Nephron progenitor cell (in vitro differentiated cells): ENCODE measurements around the gene TBL1XR1.
A peak's percentile ranks its signal among the peaks of the same experiment; 100 is the strongest.
"Not testable (repeated sequence)": the region's sequence is repeated elsewhere in the genome, so short reads cannot be mapped to it uniquely, and the experiment has no call there.

Experiments
- DNase-seq: peaks from one replicate; pipeline ENCODE4 v3.0.0; 2021
- H3K27ac Mint-ChIP-seq: 2 replicates; pipeline ENCODE4 v1.8.0; 2021; ENCODE audit warnings: mild to moderate bottlenecking, moderate library complexity, mixed read lengths
- H3K27me3 Mint-ChIP-seq: 2 replicates; pipeline ENCODE4 v1.8.0; 2021; ENCODE audit warnings: mild to moderate bottlenecking, low read depth, mixed read lengths; ENCODE audit not compliant: poor library complexity
- H3K36me3 Mint-ChIP-seq: 2 replicates; pipeline ENCODE4 v1.8.0; 2021; ENCODE audit warnings: low read depth, mixed read lengths
- H3K4me1 Mint-ChIP-seq: 2 replicates; pipeline ENCODE4 v1.8.0; 2021; ENCODE audit warnings: mixed read lengths
- H3K4me3 Mint-ChIP-seq: 2 replicates; pipeline ENCODE4 v1.8.0; 2021; ENCODE audit warnings: mild to moderate bottlenecking, moderate library complexity, mixed read lengths
- H3K9me3 Mint-ChIP-seq: 2 replicates; pipeline ENCODE4 v1.8.0; 2021; ENCODE audit warnings: mild to moderate bottlenecking, moderate library complexity, mixed read lengths
- TF ChIP-seq, protein P1 (sequence below): fragments of 200-600 bp; sonication (generic); IDR thresholded peaks from 2 replicates; pipeline ENCODE4 v1.5.0; 2021; ENCODE audit warnings: antibody characterized with exemption

The TBL1XR1 gene

DNA sequence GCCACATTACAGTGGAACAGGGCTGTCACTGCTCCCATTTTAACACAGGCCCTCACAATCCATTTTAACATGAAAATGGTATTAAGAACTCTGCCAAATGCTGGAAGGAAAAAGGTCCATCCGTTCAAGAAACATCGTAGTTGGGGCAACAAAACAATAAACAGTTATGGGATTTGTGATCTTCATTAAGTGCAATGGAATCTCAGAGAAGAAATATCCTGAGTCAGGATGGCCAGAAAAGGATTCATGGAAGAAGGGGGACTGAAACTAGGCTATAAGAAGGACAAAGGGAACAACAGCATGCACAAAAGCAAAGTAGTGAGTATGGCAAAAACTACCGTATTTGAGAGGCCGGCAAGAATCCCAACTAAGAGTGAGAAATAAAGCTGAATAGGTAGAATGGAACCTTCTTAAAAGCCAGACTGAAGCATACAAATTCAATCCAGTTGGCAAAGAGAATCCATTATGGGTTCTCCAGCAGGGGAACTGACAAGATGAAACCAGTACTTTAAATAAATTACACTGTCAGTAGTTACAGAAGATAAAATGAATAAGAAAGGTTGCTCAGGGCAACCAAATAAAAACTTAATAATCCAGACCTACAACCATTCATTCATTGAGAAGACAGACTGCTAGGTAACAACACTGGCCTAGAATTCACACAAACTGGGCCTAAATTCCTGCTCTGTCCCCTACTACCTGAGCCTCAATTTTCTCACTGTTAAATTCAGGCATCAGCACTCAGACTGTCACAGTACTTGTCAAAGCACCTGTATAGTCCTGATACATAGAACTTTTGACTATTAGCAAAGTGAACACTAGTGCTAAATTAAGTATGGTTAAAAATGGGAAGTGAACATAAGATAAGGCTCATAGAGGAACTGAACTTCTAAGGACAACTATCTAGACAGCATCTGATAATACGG lies 6.3 kb downstream of the TBL1XR1 start:
- Mint-ChIP-seq H3K36me3 (peaks cover 71% of the 10 kb centered on the region), H3K27me3 (no peaks in the 10 kb centered on the region), H3K9me3 (peaks cover 35% of the 10 kb centered on the region), H3K27ac (peak overlapping the region; percentile 69), H3K4me1 (peaks cover 44% of the 10 kb centered on the region), H3K4me3 (peak overlapping the region; percentile 23)
- no peak for DNase-seq
- TF ChIP-seq, protein P1, sequence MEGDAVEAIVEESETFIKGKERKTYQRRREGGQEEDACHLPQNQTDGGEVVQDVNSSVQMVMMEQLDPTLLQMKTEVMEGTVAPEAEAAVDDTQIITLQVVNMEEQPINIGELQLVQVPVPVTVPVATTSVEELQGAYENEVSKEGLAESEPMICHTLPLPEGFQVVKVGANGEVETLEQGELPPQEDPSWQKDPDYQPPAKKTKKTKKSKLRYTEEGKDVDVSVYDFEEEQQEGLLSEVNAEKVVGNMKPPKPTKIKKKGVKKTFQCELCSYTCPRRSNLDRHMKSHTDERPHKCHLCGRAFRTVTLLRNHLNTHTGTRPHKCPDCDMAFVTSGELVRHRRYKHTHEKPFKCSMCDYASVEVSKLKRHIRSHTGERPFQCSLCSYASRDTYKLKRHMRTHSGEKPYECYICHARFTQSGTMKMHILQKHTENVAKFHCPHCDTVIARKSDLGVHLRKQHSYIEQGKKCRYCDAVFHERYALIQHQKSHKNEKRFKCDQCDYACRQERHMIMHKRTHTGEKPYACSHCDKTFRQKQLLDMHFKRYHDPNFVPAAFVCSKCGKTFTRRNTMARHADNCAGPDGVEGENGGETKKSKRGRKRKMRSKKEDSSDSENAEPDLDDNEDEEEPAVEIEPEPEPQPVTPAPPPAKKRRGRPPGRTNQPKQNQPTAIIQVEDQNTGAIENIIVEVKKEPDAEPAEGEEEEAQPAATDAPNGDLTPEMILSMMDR, result no peak

DNA sequence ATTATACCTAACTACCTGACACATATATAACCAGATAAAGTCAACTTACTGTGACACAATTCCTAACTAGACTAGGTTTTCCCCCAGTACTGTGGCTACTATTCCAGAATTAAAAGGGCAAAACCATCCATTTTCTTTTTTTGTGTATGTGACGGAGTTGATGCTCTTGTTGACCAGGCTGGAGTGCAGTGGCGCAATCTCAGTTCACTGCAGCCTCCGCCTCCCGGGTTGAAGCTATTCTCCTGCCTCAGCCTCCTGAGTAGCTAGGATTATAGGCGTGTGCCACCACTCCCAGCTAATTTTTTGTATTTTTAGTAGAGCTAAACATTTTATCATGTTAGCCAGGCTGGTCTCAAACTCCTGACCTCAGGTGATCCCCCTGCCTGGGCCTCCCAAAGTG lies 7.1 kb downstream of the TBL1XR1 start:
- DNase-seq, H3K4me3 Mint-ChIP-seq, H3K27me3 Mint-ChIP-seq, H3K27ac Mint-ChIP-seq: not testable (repeated sequence)
- Mint-ChIP-seq H3K9me3 (peaks cover 36% of the 10 kb centered on the region), H3K36me3 (peaks cover 76% of the 10 kb centered on the region), H3K4me1 (peaks cover 42% of the 10 kb centered on the region)

GRCh38 chr3:177188325-177188724 lies 9.0 kb downstream of the TBL1XR1 start:
- H3K4me3 Mint-ChIP-seq, H3K27me3 Mint-ChIP-seq, DNase-seq, H3K27ac Mint-ChIP-seq: not testable (repeated sequence)
- peaks cover 30% of the 10 kb centered on the region for H3K4me1 Mint-ChIP-seq
- H3K36me3 Mint-ChIP-seq, result peaks cover 80% of the 10 kb centered on the region
- peaks cover 39% of the 10 kb centered on the region for H3K9me3 Mint-ChIP-seq

DNA sequence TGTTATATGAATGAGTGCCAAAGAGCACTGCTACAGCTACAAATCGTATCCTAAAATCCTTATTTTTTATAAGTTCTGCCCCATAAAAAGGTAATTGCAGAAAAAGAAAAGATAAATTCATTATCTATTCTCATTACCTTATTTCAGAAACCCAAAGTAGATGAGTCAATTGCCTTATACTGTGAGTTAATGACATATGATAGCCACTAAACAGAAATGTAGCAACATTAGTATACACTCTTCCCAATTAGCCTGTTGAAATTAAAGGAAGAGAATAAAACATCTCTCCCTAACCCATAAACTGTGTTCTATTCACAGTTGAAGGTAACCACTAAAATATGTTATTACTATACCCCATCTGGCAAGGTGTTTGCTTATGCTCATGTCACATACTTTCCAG lies 11.0 kb downstream of the TBL1XR1 start:
- H3K36me3 Mint-ChIP-seq, result peaks cover 83% of the 10 kb centered on the region
- H3K9me3 Mint-ChIP-seq, result peaks cover 42% of the 10 kb centered on the region
- peaks cover 22% of the 10 kb centered on the region for H3K4me1 Mint-ChIP-seq
- H3K27ac Mint-ChIP-seq, result peak overlapping the region; percentile 27
- H3K27me3 Mint-ChIP-seq, result peaks cover 3% of the 10 kb centered on the region
- H3K4me3 Mint-ChIP-seq, result no peak overlapping the region
- TF ChIP-seq, protein P1, result no peak
- no peak for DNase-seq

GRCh38 chr3:177185035-177185574 lies 12.2 kb downstream of the TBL1XR1 start:
- no peak overlapping the region for H3K4me3 Mint-ChIP-seq
- no peak for DNase-seq
- peaks cover 84% of the 10 kb centered on the region for H3K36me3 Mint-ChIP-seq
- H3K27ac Mint-ChIP-seq, result no peak overlapping the region
- peaks cover 19% of the 10 kb centered on the region for H3K4me1 Mint-ChIP-seq
- peaks cover 7% of the 10 kb centered on the region for H3K27me3 Mint-ChIP-seq
- H3K9me3 Mint-ChIP-seq, result peaks cover 48% of the 10 kb centered on the region
- TF ChIP-seq, protein P1, result no peak

- H3K27me3 Mint-ChIP-seq, DNase-seq: not testable (repeated sequence)
- H3K4me1 Mint-ChIP-seq, result peaks cover 22% of the 10 kb centered on the region
Measured at GRCh38 chr3:177184602-177185001, 12.7 kb downstream of the TBL1XR1 start.

GRCh38 chr3:177182352-177182751 lies 14.9 kb downstream of the TBL1XR1 start:
- Mint-ChIP-seq H3K4me1 (peaks cover 31% of the 10 kb centered on the region), H3K9me3 (peaks cover 64% of the 10 kb centered on the region), H3K27ac (no peak overlapping the region)

More at GRCh38 chr3:177184602-177185001, 12.7 kb downstream of the TBL1XR1 start:
- peaks cover 86% of the 10 kb centered on the region for H3K36me3 Mint-ChIP-seq
- H3K9me3 Mint-ChIP-seq, result peaks cover 53% of the 10 kb centered on the region
- H3K27ac Mint-ChIP-seq, H3K4me3 Mint-ChIP-seq: not testable (repeated sequence)

More at GRCh38 chr3:177182352-177182751, 14.9 kb downstream of the TBL1XR1 start:
- Mint-ChIP-seq H3K4me3 (no peak overlapping the region), H3K36me3 (peaks cover 93% of the 10 kb centered on the region), H3K27me3 (peaks cover 7% of the 10 kb centered on the region)
- DNase-seq, result no peak
- TF ChIP-seq, protein P1, result no peak
